ENCODE results near the gene USP26.

Gene USP26

DNA sequence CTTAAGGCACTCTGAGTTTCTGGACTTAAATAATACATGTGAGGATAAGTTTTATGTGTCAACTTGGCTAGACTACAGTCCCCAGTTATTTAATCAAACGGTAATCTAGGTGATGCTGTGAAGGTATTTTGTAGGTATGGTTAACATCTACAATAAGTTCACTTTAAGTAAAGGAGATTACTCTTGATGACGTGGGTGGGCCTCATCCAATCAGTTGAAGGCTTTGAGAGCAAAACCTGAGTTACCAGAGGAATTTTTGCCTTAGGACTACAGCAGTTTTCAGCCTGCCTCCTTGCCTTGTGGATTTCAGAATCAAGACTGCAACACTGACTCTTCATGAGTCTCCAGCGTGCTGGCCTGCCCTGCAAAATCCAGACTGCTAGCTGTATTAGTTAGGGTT, 78.7 kb downstream of the USP26 start:
- no peak for TF ChIP-seq ZFX (IDR thresholded peaks at IDR 0.05; ENCODE audit: borderline replicate concordance)
- no peak for TF ChIP-seq CTCF (IDR thresholded peaks at IDR 0.05)

DNA sequence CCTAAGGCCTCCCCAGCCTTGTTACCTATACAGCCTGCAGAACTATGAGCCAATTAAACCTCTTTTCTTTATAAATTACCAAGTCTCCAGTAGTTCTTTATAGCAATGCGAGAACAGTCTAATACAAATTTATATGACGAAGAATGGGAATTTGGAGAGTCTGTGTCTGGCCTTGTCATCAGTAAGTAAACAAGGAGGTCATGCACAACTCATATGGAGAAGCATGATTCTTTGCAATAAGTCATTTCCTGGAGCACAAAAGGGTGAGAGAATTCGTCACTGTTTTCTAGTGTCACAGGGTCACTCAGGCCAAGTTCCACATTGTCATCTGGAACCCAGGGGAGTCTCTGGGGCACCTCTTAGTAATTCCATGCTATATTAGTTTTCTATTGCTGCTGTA, 89.5 kb downstream of the USP26 start:
- no peak overlapping the region for H3K27ac ChIP-seq
- TF ChIP-seq CTCF (IDR thresholded peaks at IDR 0.05) (no peak), ZFX (IDR thresholded peaks at IDR 0.05; ENCODE audit: borderline replicate concordance) (no peak)

More for the DNA sequence above, 78.7 kb downstream of the USP26 start:
- H3K27ac ChIP-seq: no peak overlapping the region

DNA sequence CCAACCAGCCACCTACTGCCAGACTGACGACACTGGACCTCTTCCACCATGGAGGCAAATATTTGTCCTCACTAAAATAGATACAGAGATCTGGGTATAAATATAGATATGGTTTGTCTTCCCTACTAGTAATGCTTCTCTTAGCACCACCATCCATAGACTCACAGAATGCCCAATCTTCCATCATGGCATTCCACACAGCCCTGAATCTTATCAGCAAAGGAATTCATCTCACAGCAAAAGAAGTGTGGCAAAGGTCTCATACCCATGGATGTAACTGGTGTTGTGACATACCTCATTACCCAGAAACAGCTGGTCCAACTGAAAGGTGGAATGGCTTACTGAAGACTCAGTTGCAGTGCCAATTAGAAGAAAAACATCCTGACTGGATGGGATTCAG, 91.3 kb downstream of the USP26 start:
- H3K27ac ChIP-seq: no peak overlapping the region
- TF ChIP-seq CTCF (IDR thresholded peaks at IDR 0.05): no peak
- TF ChIP-seq ZFX (IDR thresholded peaks at IDR 0.05; ENCODE audit: borderline replicate concordance): no peak

- peak; percentile 66 for TF ChIP-seq CTCF (IDR thresholded peaks at IDR 0.05)
- no peak for TF ChIP-seq ZFX (IDR thresholded peaks at IDR 0.05; ENCODE audit: borderline replicate concordance)
- H3K27ac ChIP-seq: no peak overlapping the region
Observed at GRCh38 chrX:133005042-133005441, 91.9 kb downstream of the USP26 start.

GRCh38 chrX:132999209-132999608, 97.7 kb downstream of the USP26 start:
- H3K27ac ChIP-seq: no peak overlapping the region
- no peak for TF ChIP-seq CTCF (IDR thresholded peaks at IDR 0.05)
- no peak for TF ChIP-seq ZFX (IDR thresholded peaks at IDR 0.05; ENCODE audit: borderline replicate concordance)

GRCh38 chrX:132990835-132991234, 106.1 kb downstream of the USP26 start:
- TF ChIP-seq ZFX (IDR thresholded peaks at IDR 0.05; ENCODE audit: borderline replicate concordance) (no peak), CTCF (IDR thresholded peaks at IDR 0.05) (no peak)
- no peak overlapping the region for H3K27ac ChIP-seq

- H3K27ac ChIP-seq: no peak overlapping the region
- TF ChIP-seq ZFX (IDR thresholded peaks at IDR 0.05; ENCODE audit: borderline replicate concordance) (no peak), CTCF (IDR thresholded peaks at IDR 0.05) (no peak)
Observed at GRCh38 chrX:132986556-132986955, 110.4 kb downstream of the USP26 start.
